Measurements from ENCODE around the gene FAM81A.
"Not testable (repeated sequence)": the region's sequence is repeated elsewhere in the genome, so short reads cannot be mapped to it uniquely, and the experiment has no call there.

DNA sequence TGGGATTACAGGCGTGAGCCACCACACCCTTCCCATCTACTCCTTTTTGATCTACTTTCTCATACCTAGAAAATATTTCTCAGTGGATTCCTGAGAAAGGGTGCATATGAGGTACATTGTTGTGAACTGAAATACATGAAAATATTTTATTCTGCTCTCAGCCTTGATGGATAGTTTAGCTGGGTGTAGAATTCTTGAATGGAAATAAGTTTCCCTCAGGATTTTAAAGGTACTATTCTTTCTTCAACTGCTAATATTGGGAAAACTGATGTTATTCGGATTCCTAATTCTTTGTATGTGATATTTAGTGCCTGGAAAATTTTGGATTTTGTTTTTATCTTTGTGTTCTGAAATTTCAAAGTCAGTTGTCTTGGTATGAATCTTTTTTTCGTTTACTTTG lies 9.1 kb upstream of the FAM81A start:
- TF ChIP-seq, protein P1, sequence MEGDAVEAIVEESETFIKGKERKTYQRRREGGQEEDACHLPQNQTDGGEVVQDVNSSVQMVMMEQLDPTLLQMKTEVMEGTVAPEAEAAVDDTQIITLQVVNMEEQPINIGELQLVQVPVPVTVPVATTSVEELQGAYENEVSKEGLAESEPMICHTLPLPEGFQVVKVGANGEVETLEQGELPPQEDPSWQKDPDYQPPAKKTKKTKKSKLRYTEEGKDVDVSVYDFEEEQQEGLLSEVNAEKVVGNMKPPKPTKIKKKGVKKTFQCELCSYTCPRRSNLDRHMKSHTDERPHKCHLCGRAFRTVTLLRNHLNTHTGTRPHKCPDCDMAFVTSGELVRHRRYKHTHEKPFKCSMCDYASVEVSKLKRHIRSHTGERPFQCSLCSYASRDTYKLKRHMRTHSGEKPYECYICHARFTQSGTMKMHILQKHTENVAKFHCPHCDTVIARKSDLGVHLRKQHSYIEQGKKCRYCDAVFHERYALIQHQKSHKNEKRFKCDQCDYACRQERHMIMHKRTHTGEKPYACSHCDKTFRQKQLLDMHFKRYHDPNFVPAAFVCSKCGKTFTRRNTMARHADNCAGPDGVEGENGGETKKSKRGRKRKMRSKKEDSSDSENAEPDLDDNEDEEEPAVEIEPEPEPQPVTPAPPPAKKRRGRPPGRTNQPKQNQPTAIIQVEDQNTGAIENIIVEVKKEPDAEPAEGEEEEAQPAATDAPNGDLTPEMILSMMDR (IDR thresholded peaks at IDR 0.05) = not testable (repeated sequence)
- TF ChIP-seq POLR2A (IDR thresholded peaks at IDR 0.05) = not testable (repeated sequence)

Measured in heart left ventricle (tissue), 13 donors.